H1 (cell line): ENCODE data around the gene FAM72A. TPM values are rescaled to one million over a fixed set of nuclear protein-coding genes. Genes with fewer than 3 reads are reported as not detected.
"Not testable (repeated sequence)": the region's sequence is repeated elsewhere in the genome, so short reads cannot be mapped to it uniquely, and the experiment has no call there.

Source experiments
- CTCF ChIA-PET: fragments of 300-600 bp; sonication (Branson Sonifier 250); formaldehyde crosslinking; loops from one replicate; lab custom pipeline; 2021; ENCODE audit not compliant: partially characterized antibody; lab: Charles Lee
- POLR2A ChIA-PET: fragments of 300-600 bp; sonication (Branson Sonifier 250); formaldehyde crosslinking; loops from one replicate; lab custom pipeline; 2021; ENCODE audit warnings: inconsistent platforms; ENCODE audit not compliant: partially characterized antibody; lab: Charles Lee
- DNase-seq, 2 experiments: peaks; one replicate each; pipeline versions ENCODE4 v3.0.0 to v3.0.0-alpha.2; 2010 to 2022; ENCODE audit warnings: low spot score in 2 of 2, low read depth in 1 of 2, mixed read lengths in 1 of 2
- FAIRE-seq: peaks from 2 replicates; lab custom pipeline; 2011; peaks lifted over from hg19 to GRCh38; lab: Jason Lieb, UNC
- H2AFZ ChIP-seq: 2 replicates; pipeline ENCODE4 v1.8.1; 2012; ENCODE audit warnings: low read length, inconsistent platforms
- H2AK5ac ChIP-seq: 2 replicates; pipeline ENCODE4 v1.6.1; 2013; ENCODE audit warnings: low read depth, low read length
- H2BK120ac ChIP-seq: replicated peaks from 2 replicates; pipeline ENCODE3; 2013; ENCODE audit warnings: low read depth, low read length, inconsistent platforms
- H2BK12ac ChIP-seq: 2 replicates; pipeline ENCODE4 v1.6.1; 2013; ENCODE audit warnings: low read depth, low read length
- H2BK15ac ChIP-seq: 2 replicates; pipeline ENCODE4 v1.6.1; 2013; ENCODE audit warnings: low read length
- H2BK20ac ChIP-seq: 2 replicates; pipeline ENCODE4 v1.6.1; 2013; ENCODE audit warnings: low read length
- H2BK5ac ChIP-seq: 2 replicates; pipeline ENCODE4 v1.6.1; 2013; ENCODE audit warnings: low read depth, low read length
- H3K14ac ChIP-seq: 2 replicates; pipeline ENCODE4 v1.6.1; 2013; ENCODE audit warnings: inconsistent platforms; ENCODE audit not compliant: insufficient read length
- H3K18ac ChIP-seq: 2 replicates; pipeline ENCODE4 v1.6.1; 2013; ENCODE audit warnings: low read length; ENCODE audit errors: extremely low read depth
- H3K23ac ChIP-seq: 2 replicates; pipeline ENCODE4 v1.6.1; 2013; ENCODE audit warnings: inconsistent platforms; ENCODE audit not compliant: insufficient read length
- H3K23me2 ChIP-seq: 2 replicates; pipeline ENCODE4 v1.6.1; 2013; ENCODE audit warnings: low read depth, low read length
- H3K27ac ChIP-seq: 2 replicates; pipeline ENCODE4 v1.6.1; 2011; ENCODE audit warnings: low read depth, low read length, inconsistent platforms
- H3K27me3 ChIP-seq, 4 experiments: replicated peaks in 1 of 4; 1 replicate in 1 of 4; 2 replicates in 3 of 4; pipeline versions ENCODE4 v1.6.1 to v1.8.1; 2011 to 2013; ENCODE audit warnings: low read length in 3 of 4, mild to moderate bottlenecking in 3 of 4, inconsistent platforms in 2 of 4, mixed read lengths in 2 of 4, moderate library complexity in 1 of 4; ENCODE audit not compliant: control insufficient read depth in 3 of 4, insufficient read depth in 3 of 4; ENCODE audit errors: extremely low read depth in 1 of 4
- H3K36me3 ChIP-seq, 4 experiments: 2 replicates each; pipeline versions ENCODE4 v1.6.1 to v1.8.1; 2011 to 2013; ENCODE audit warnings: mild to moderate bottlenecking in 4 of 4, low read length in 3 of 4, moderate library complexity in 2 of 4, control low read depth in 1 of 4, inconsistent platforms in 1 of 4; ENCODE audit not compliant: insufficient read depth in 4 of 4, control insufficient read depth in 2 of 4
- H3K4ac ChIP-seq: replicated peaks from 2 replicates; pipeline ENCODE3; 2013; ENCODE audit warnings: low read length, low read depth, mixed read lengths, inconsistent platforms; ENCODE audit not compliant: insufficient read length
- H3K4me1 ChIP-seq, 4 experiments: replicated peaks in 1 of 4; 1 replicate in 1 of 4; 2 replicates in 3 of 4; pipeline versions ENCODE4 v1.6.1 to v1.8.1; 2011 to 2013; ENCODE audit warnings: low read length in 3 of 4, inconsistent platforms in 2 of 4, mixed read lengths in 1 of 4; ENCODE audit not compliant: insufficient read depth in 4 of 4, control insufficient read depth in 3 of 4
- H3K4me2 ChIP-seq, 2 experiments: 2 replicates each; pipeline versions ENCODE4 v1.6.1 to v1.8.1; 2011 to 2013; ENCODE audit warnings: low read depth in 2 of 2, low read length in 2 of 2, control low read depth in 1 of 2, inconsistent platforms in 1 of 2, mild to moderate bottlenecking in 1 of 2; ENCODE audit not compliant: insufficient read depth in 1 of 2
- H3K4me3 ChIP-seq, 4 experiments: fragments of 200-600, 300-600 bp in 1 of 4; sonication (generic), shearing (Covaris generic), sonication (Bioruptor Twin) in 1 of 4; 2 replicates each; pipeline versions ENCODE4 v1.5.1 to v1.8.1; 2011 to 2016; ENCODE audit warnings: low read length in 4 of 4, low read depth in 3 of 4, control low read depth in 2 of 4, inconsistent platforms in 2 of 4, mild to moderate bottlenecking in 2 of 4, mixed read lengths in 1 of 4, moderate library complexity in 1 of 4; ENCODE audit not compliant: insufficient read depth in 2 of 4; ENCODE audit errors: extremely low read depth in 1 of 4
- H3K56ac ChIP-seq: replicated peaks from 2 replicates; pipeline ENCODE3; 2013; ENCODE audit warnings: low read depth, mild to moderate bottlenecking, mixed read lengths, low read length, inconsistent platforms; ENCODE audit not compliant: insufficient read length
- H3K79me1 ChIP-seq: 2 replicates; pipeline ENCODE4 v1.6.1; 2013; ENCODE audit warnings: low read depth, low read length, control low read depth
- H3K79me2 ChIP-seq, 2 experiments: 2 replicates each; pipeline versions ENCODE4 v1.6.1 to v1.8.1; 2012 to 2013; ENCODE audit warnings: low read length in 2 of 2, mild to moderate bottlenecking in 2 of 2, inconsistent platforms in 1 of 2; ENCODE audit not compliant: insufficient read depth in 2 of 2, control insufficient read depth in 1 of 2
- H3K9ac ChIP-seq, 4 experiments: replicated peaks in 1 of 4; 1 replicate in 1 of 4; 2 replicates in 3 of 4; pipeline versions ENCODE4 v1.6.1 to v1.8.1; 2011 to 2013; ENCODE audit warnings: low read depth in 3 of 4, low read length in 3 of 4, control low read depth in 2 of 4, mild to moderate bottlenecking in 2 of 4, moderate library complexity in 2 of 4, inconsistent platforms in 1 of 4; ENCODE audit errors: extremely low read depth in 1 of 4
- H3K9me3 ChIP-seq, 2 experiments: 2 replicates each; pipeline versions ENCODE4 v1.6.1 to v1.8.1; 2012 to 2013; ENCODE audit warnings: mild to moderate bottlenecking in 2 of 2, moderate library complexity in 2 of 2, control low read depth in 1 of 2, inconsistent platforms in 1 of 2, low read depth in 1 of 2, low read length in 1 of 2, mixed read lengths in 1 of 2; ENCODE audit not compliant: insufficient read depth in 2 of 2
- H4K20me1 ChIP-seq, 2 experiments: replicated peaks in 1 of 2; 2 replicates each; pipeline versions ENCODE3 to v1.8.1; 2011 to 2013; ENCODE audit warnings: inconsistent platforms in 2 of 2, low read length in 2 of 2, mild to moderate bottlenecking in 1 of 2; ENCODE audit not compliant: insufficient read depth in 2 of 2, control insufficient read depth in 1 of 2
- H4K5ac ChIP-seq: 2 replicates; pipeline ENCODE4 v1.6.1; 2013; ENCODE audit warnings: low read length, low read depth, mixed read lengths, inconsistent platforms; ENCODE audit not compliant: insufficient read length
- H4K8ac ChIP-seq: 2 replicates; pipeline ENCODE4 v1.8.0; 2013; ENCODE audit warnings: mild to moderate bottlenecking, moderate library complexity, low read length, inconsistent platforms; ENCODE audit not compliant: insufficient read depth; ENCODE audit errors: extremely low read depth
- H4K91ac ChIP-seq: replicated peaks from 2 replicates; pipeline ENCODE3; 2013; ENCODE audit warnings: low read length, mixed read lengths, inconsistent platforms; ENCODE audit not compliant: insufficient read length
- WGBS, 2 experiments: shearing (Covaris generic) in 1 of 2; methylation state at CpG; one replicate each; pipeline versions ENCODE4 v1.1.6 to v1.1.7; 2013 to 2015; ENCODE audit warnings: low lambda C conversion rate in 2 of 2, mixed read lengths in 2 of 2, inconsistent platforms in 1 of 2, low coverage in 1 of 2, missing lambda C conversion rate in 1 of 2; ENCODE audit not compliant: insufficient replicate concordance in 2 of 2, insufficient coverage in 1 of 2, insufficient read length in 1 of 2; ENCODE audit errors: extremely low coverage in 1 of 2, missing lambda C conversion rate in 1 of 2; 5-methylcytosine and 5-hydroxymethylcytosine counted together
- polyA plus RNA-seq, 7 experiments: library from polyadenylated mRNA; depleted of rRNA in 3 of 7; stranded (reverse) in 5 of 7; unstranded in 2 of 7; fragments of >200 nt in 5 of 7; fragments of 200-250 nt in 2 of 7; gene quantifications; 1 replicate in 5 of 7; 2 replicates in 1 of 7; 4 replicates in 1 of 7; pipeline versions ENCODE4 v1.2.1 to v1.2.3, GENCODE V29; 2011 to 2013; ENCODE audit warnings: missing spikeins in 2 of 7, mixed read lengths in 2 of 7
- total RNA-seq: library from RNA; stranded (reverse); fragmentation: NEBNext Ultra II Directional; extraction: Animal tissue kit (Norgen Biotek cat#: 25700); gene quantifications from 2 replicates; pipeline ENCODE4 v1.2.1, GENCODE V29; 2021

FAM72A gene
- total and polyA plus RNA-seq, 2 of the 8 experiments (the other 6 are each of a cell fraction or from before 2014, with no cell fraction given): 10.7 to 23.0 TPM

DNA sequence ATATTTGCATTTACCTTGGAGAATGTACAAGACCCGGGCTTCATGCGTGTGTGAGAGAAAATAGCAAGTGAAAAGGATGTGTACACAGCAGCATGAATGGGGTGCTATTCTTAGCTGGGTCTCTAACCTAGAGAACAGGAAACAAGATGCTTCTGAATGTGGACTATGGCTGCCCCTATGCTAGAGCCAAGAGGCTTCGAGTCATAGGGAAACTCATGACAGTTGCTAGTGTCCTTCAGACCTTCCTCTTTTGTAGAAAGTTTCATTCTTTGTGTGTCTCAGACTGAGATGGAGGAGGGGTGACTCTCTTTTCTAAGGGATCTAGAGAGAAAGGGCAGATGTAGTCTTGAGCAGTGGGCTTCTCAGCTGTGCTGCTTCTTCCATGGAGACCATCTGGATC is 40.7 kb upstream of the FAM72A start:
- CTCF ChIA-PET, H2BK15ac ChIP-seq, H4K20me1 ChIP-seq, H2AFZ ChIP-seq, FAIRE-seq, H3K14ac ChIP-seq, H4K8ac ChIP-seq, H3K27me3 ChIP-seq, H3K9me3 ChIP-seq, H4K5ac ChIP-seq, H3K4me1 ChIP-seq, H3K27ac ChIP-seq, H3K9ac ChIP-seq, H2BK20ac ChIP-seq, H3K36me3 ChIP-seq, H3K18ac ChIP-seq, H3K4me3 ChIP-seq, H2BK12ac ChIP-seq, H2BK5ac ChIP-seq, H2AK5ac ChIP-seq, DNase-seq, H3K79me1 ChIP-seq, H3K4ac ChIP-seq, H3K79me2 ChIP-seq, H3K4me2 ChIP-seq, H3K23me2 ChIP-seq, H2BK120ac ChIP-seq, H4K91ac ChIP-seq, H3K23ac ChIP-seq, H3K56ac ChIP-seq, POLR2A ChIA-PET: not testable (repeated sequence)
- 100% methylated on average over 1 of the region's 3 CpGs; no CpG with 5 or more reads in 1 of the 2 experiments for WGBS, 2 experiments

DNA sequence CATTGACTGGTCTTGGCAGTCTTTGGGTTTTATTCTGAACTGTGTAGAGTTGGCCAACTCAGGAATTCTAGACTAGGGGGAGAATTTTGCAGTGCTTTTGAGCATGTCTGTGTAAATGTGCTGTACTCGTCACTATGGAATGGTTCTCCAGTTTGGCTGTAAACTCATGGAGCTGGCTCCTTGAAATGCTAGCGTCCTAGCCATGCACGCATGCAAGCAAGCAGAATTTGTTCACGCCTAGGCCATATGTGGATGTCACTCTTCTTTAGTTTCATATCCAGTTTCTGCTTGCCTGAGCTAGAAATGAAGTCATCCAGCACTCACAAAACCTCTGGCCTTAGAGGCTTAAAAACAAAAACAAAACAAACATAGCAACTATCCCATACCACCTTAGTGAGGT is 37.6 kb upstream of the FAM72A start:
- DNase-seq, H3K36me3 ChIP-seq, H3K4ac ChIP-seq, H3K23ac ChIP-seq, H3K56ac ChIP-seq, H2BK5ac ChIP-seq, H3K4me3 ChIP-seq, H4K5ac ChIP-seq, CTCF ChIA-PET, H4K91ac ChIP-seq, H3K79me2 ChIP-seq, H3K4me1 ChIP-seq, H2AK5ac ChIP-seq, H3K27ac ChIP-seq, H2BK15ac ChIP-seq, H2AFZ ChIP-seq, H4K20me1 ChIP-seq, H3K23me2 ChIP-seq, H3K79me1 ChIP-seq, FAIRE-seq, H3K4me2 ChIP-seq, POLR2A ChIA-PET, H3K9ac ChIP-seq, H2BK12ac ChIP-seq, H2BK120ac ChIP-seq, H4K8ac ChIP-seq, H3K27me3 ChIP-seq, H2BK20ac ChIP-seq, H3K18ac ChIP-seq, H3K14ac ChIP-seq, H3K9me3 ChIP-seq: not testable (repeated sequence)
- 100% methylated on average over 2 of the region's 4 CpGs; no CpG with 5 or more reads in 1 of the 2 experiments for WGBS, 2 experiments
